Panc1 (cell line): Measurements from ENCODE around the gene OVOL3. TPM values are rescaled to one million over a fixed set of nuclear protein-coding genes. Genes with fewer than 3 reads are reported as not detected.

Experiments used
- ATAC-seq: fragments of 200-7000 bp; cut with Tn5 transposase; 2 replicates; pipeline ENCODE4 v1.9.1; 2020; ENCODE audit warnings: mild to moderate bottlenecking, moderate library complexity
- BruUV-seq: library from RNA; stranded (reverse); fragments of 400-500 nt; replicated peaks from 2 replicates; lab custom pipeline; 2021; lab: Mats Ljungman, UMichigan
- CTCF ChIA-PET: fragments of 300-600 bp; sonication (Branson Sonifier 250); formaldehyde crosslinking; loops from one replicate; lab custom pipeline; 2022; ENCODE audit warnings: antibody characterized with exemption; lab: Charles Lee
- POLR2A ChIA-PET: fragments of 300-600 bp; sonication (Branson Sonifier 250); formaldehyde crosslinking; loops from one replicate; lab custom pipeline; 2022; ENCODE audit warnings: antibody characterized with exemption; lab: Charles Lee
- DNase-seq: peaks from one replicate; pipeline ENCODE4 v3.0.0-alpha.2; 2010; ENCODE audit warnings: low read depth, low spot score
- H3K27ac ChIP-seq: 2 replicates; pipeline ENCODE4 v1.5.1; 2011; ENCODE audit warnings: mild to moderate bottlenecking, low read length, inconsistent platforms
- H3K27me3 ChIP-seq: fragments of 200-500 bp; sonication (Bioruptor generic); 2 replicates; pipeline ENCODE4 v1.6.0; 2014; ENCODE audit warnings: low read length, inconsistent platforms; ENCODE audit not compliant: control insufficient read depth, insufficient read depth
- H3K36me3 ChIP-seq: fragments of 200-500 bp; sonication (Bioruptor generic); 2 replicates; pipeline ENCODE4 v1.5.1; 2014; ENCODE audit warnings: inconsistent platforms, mild to moderate bottlenecking, low read length, moderate library complexity; ENCODE audit not compliant: control insufficient read depth, insufficient read depth
- H3K4me1 ChIP-seq: 2 replicates; pipeline ENCODE4 v1.5.1; 2011; ENCODE audit warnings: inconsistent platforms, mild to moderate bottlenecking, low read length, moderate library complexity; ENCODE audit not compliant: control insufficient read depth, insufficient read depth
- H3K4me3 ChIP-seq, 2 experiments: 2 replicates each; pipeline ENCODE4 v1.5.1; 2011 to 2012; ENCODE audit warnings: low read depth in 2 of 2, low read length in 2 of 2, mild to moderate bottlenecking in 2 of 2, inconsistent platforms in 1 of 2, moderate library complexity in 1 of 2
- H3K9me3 ChIP-seq: fragments of 200-500 bp; sonication (Bioruptor generic); 2 replicates; pipeline ENCODE4 v1.5.1; 2014; ENCODE audit warnings: low read depth, mild to moderate bottlenecking, inconsistent platforms, low read length, moderate library complexity; ENCODE audit not compliant: control insufficient read depth, insufficient read depth
- CTCF ChIP-seq: fragments of 450-650 bp; IDR thresholded peaks from 2 replicates; pipeline ENCODE4 v1.5.1; 2017; ENCODE audit warnings: mild to moderate bottlenecking
- POLR2AphosphoS5 ChIP-seq: IDR thresholded peaks from 2 replicates; pipeline ENCODE4 v1.6.1; 2012; ENCODE audit warnings: mild to moderate bottlenecking, low read depth, low read length, moderate library complexity
- REST ChIP-seq, 2 experiments: IDR thresholded peaks; 2 replicates each; pipeline ENCODE4 v1.6.1; 2011 to 2012; ENCODE audit warnings: low read depth in 2 of 2, control low read depth in 1 of 2, low read length in 1 of 2, mild to moderate bottlenecking in 1 of 2, moderate library complexity in 1 of 2; ENCODE audit not compliant: insufficient read depth in 1 of 2
- SIN3A ChIP-seq: IDR thresholded peaks from 2 replicates; pipeline ENCODE4 v1.6.1; 2012; ENCODE audit warnings: low read depth, mild to moderate bottlenecking, low read length, moderate library complexity, borderline replicate concordance; ENCODE audit not compliant: insufficient read depth
- TCF7L2 ChIP-seq: IDR thresholded peaks from 2 replicates; pipeline ENCODE4 v1.6.1; 2011; ENCODE audit warnings: mild to moderate bottlenecking, low read depth, low read length, inconsistent platforms
- in situ Hi-C: cut with HindIII; loops from 2 replicates; pipeline ENCODE4 v1.10.0; 2016; ENCODE audit warnings: low sequenced_read_pairs, low pct_unique_long_range_greater_than_20kb
- intact Hi-C: fragments of 100-400 bp; cut with micrococcal nuclease; formaldehyde crosslinking; loops from one replicate; pipeline ENCODE4 v1.10.0; 2022; ENCODE audit not compliant: unreplicated experiment
- total RNA-seq: library from RNA; stranded (reverse); gene quantifications from one replicate; pipeline ENCODE4 v1.2.1, GENCODE V29; 2021; ENCODE audit not compliant: unreplicated experiment

The OVOL3 gene
- total RNA-seq, 1 experiment from 2014 or later: 0.44 TPM

GRCh38 chr19:36090910-36091695, 19.8 kb upstream of the OVOL3 start:
- Histone ChIP-seq H3K4me1 (no peaks in the 10 kb centered on the region), H3K36me3 (peaks cover 20% of the 10 kb centered on the region), H3K27ac (no peak overlapping the region), H3K27me3 (no peaks in the 10 kb centered on the region), H3K4me3 (no peak overlapping the region), H3K9me3 (no peaks in the 10 kb centered on the region)
- POLR2A ChIA-PET: no interaction called here
- BruUV-seq: no TSS peak
- DNase-seq (no peak), ATAC-seq (peak; percentile 8; the same call in 1 of the 2 replicates)
- intact Hi-C loops (no loop called here), in situ Hi-C loops (no loop called here)
- no peak for TF ChIP-seq CTCF
- TF ChIP-seq SIN3A: no peak
- TF ChIP-seq POLR2AphosphoS5: no peak
- no peak for TF ChIP-seq REST (IDR thresholded peaks at IDR 0.05; ENCODE audit: insufficient read depth in 1 of 2, low read depth in 2 of 2, low read length in 1 of 2)
- TF ChIP-seq TCF7L2: no peak
- CTCF ChIA-PET: no interaction called here

- Histone ChIP-seq H3K9me3 (no peaks in the 10 kb centered on the region), H3K4me3 (no peak overlapping the region), H3K36me3 (peaks cover 23% of the 10 kb centered on the region), H3K27me3 (no peaks in the 10 kb centered on the region), H3K4me1 (no peaks in the 10 kb centered on the region), H3K27ac (no peak overlapping the region)
- CTCF ChIA-PET: no interaction called here
- in situ Hi-C loops (no loop called here), intact Hi-C loops (no loop called here)
- BruUV-seq: no TSS peak
- ATAC-seq (0 out of 2 replicates have a peak, but pooled peaks have one; percentile 17), DNase-seq (no peak)
- POLR2A ChIA-PET: no interaction called here
- TF ChIP-seq SIN3A: no peak
- no peak for TF ChIP-seq POLR2AphosphoS5
- TF ChIP-seq CTCF: no peak
- TF ChIP-seq TCF7L2: no peak
Measured at GRCh38 chr19:36092566-36092965, 18.4 kb upstream of the OVOL3 start.
